ENCODE data around the gene GJC2. TPM values are rescaled to one million over a fixed set of nuclear protein-coding genes. Genes with fewer than 3 reads are reported as not detected.

GJC2 gene
- total RNA-seq, 1 experiment from 2014 or later: 1.2 TPM

DNA sequence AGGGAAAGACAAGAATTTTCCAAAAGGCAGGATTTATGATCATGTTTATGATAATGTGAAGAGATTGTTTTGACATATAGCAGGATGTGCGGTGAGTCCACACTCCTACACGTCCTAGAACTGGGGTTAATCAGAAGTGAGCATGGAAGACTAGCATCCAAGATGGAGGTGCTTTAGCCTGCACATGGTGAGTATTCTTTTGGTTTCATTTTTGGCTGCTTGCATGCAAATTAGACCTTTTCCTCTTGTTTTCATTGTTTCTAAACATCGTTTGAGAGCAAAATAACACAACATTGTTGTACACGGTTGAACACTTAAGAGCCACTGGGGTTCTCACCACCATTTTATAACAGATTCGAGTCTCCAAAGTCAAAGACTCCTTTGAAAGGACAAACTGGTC is 24.5 kb upstream of the GJC2 start:
- Mint-ChIP-seq H3K36me3 (ENCODE audit: insufficient read depth, unreplicated experiment) (no peaks in the 10 kb centered on the region), H3K27ac (ENCODE audit: unreplicated experiment) (no peak overlapping the region), H3K4me1 (ENCODE audit: low read depth, unreplicated experiment) (peaks cover 12% of the 10 kb centered on the region), H3K4me3 (ENCODE audit: low read depth, unreplicated experiment) (no peak overlapping the region), H3K9me3 (ENCODE audit: low read depth, unreplicated experiment) (no peaks in the 10 kb centered on the region), H3K27me3 (ENCODE audit: unreplicated experiment) (no peaks in the 10 kb centered on the region)
- CTCF ChIA-PET: no interaction called here
- BruUV-seq (replicated peaks): no TSS peak
- DNase-seq: no peak
- TF ChIP-seq, protein P1, sequence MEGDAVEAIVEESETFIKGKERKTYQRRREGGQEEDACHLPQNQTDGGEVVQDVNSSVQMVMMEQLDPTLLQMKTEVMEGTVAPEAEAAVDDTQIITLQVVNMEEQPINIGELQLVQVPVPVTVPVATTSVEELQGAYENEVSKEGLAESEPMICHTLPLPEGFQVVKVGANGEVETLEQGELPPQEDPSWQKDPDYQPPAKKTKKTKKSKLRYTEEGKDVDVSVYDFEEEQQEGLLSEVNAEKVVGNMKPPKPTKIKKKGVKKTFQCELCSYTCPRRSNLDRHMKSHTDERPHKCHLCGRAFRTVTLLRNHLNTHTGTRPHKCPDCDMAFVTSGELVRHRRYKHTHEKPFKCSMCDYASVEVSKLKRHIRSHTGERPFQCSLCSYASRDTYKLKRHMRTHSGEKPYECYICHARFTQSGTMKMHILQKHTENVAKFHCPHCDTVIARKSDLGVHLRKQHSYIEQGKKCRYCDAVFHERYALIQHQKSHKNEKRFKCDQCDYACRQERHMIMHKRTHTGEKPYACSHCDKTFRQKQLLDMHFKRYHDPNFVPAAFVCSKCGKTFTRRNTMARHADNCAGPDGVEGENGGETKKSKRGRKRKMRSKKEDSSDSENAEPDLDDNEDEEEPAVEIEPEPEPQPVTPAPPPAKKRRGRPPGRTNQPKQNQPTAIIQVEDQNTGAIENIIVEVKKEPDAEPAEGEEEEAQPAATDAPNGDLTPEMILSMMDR (IDR thresholded peaks at IDR 0.05; ENCODE audit: unreplicated experiment): no peak
- intact Hi-C loops (cut with micrococcal nuclease; ENCODE audit: unreplicated experiment): no loop called here

GRCh38 chr1:228131766-228132165 is 18.0 kb upstream of the GJC2 start:
- intact Hi-C loops (cut with micrococcal nuclease; ENCODE audit: unreplicated experiment): loop anchor here (1.0 to 10.0 kb wide), 7 partner anchors 35 to 383 kb away; a partner anchor contains a TSS
- no peaks in the 10 kb centered on the region for H3K9me3 Mint-ChIP-seq (ENCODE audit: low read depth, unreplicated experiment)
- CTCF ChIA-PET: interaction anchor here (0.7 to 3.3 kb wide), 5 partner anchors 34 to 383 kb away, joined by 3 to 32 read pairs (median 6); partner anchors contain the start of gene IBA57
- BruUV-seq (replicated peaks): no TSS peak
- TF ChIP-seq, protein P1 (IDR thresholded peaks at IDR 0.05; ENCODE audit: unreplicated experiment): no peak
- H3K27me3 Mint-ChIP-seq (ENCODE audit: unreplicated experiment): no peaks in the 10 kb centered on the region
- peak overlapping the region; percentile 80 for H3K27ac Mint-ChIP-seq (ENCODE audit: unreplicated experiment)
- peaks cover 17% of the 10 kb centered on the region for H3K4me1 Mint-ChIP-seq (ENCODE audit: low read depth, unreplicated experiment)
- peak; percentile 52 for DNase-seq
- H3K36me3 Mint-ChIP-seq (ENCODE audit: insufficient read depth, unreplicated experiment): peaks cover 10% of the 10 kb centered on the region
- H3K4me3 Mint-ChIP-seq (ENCODE audit: low read depth, unreplicated experiment): peak overlapping the region; percentile 79

DNA sequence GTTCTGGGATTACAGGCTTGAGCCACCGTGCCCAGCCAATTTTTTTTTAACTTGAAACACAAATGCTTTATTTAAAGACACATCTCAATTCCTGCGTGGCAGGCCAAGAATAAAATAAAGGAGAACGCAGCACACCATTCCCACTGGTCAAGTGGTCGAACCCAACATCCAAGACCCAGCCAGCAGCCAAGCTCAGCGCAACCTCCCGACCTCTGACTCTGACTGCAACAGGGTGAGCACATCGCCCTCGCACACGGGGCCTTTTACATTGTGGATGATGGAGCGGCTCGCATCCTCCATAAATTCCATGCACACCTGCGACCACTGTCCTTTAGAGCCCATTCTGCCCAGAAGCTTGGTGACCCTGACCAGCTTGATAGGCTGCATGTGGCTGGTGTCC is 15.1 kb upstream of the GJC2 start:
- Mint-ChIP-seq H3K9me3 (ENCODE audit: low read depth, unreplicated experiment) (no peaks in the 10 kb centered on the region), H3K4me1 (ENCODE audit: low read depth, unreplicated experiment) (peaks cover 17% of the 10 kb centered on the region), H3K36me3 (ENCODE audit: insufficient read depth, unreplicated experiment) (peaks cover 12% of the 10 kb centered on the region), H3K4me3 (ENCODE audit: low read depth, unreplicated experiment) (no peak overlapping the region), H3K27ac (ENCODE audit: unreplicated experiment) (no peak overlapping the region), H3K27me3 (ENCODE audit: unreplicated experiment) (no peaks in the 10 kb centered on the region)
- no TSS peak for BruUV-seq (replicated peaks)
- DNase-seq: no peak
- intact Hi-C loops (cut with micrococcal nuclease; ENCODE audit: unreplicated experiment): loop anchor here (5.0 to 10.0 kb wide), 3 partner anchors 260 to 368 kb away; a partner anchor contains a TSS
- CTCF ChIA-PET: no interaction called here
- TF ChIP-seq, protein P1 (IDR thresholded peaks at IDR 0.05; ENCODE audit: unreplicated experiment): no peak

DNA sequence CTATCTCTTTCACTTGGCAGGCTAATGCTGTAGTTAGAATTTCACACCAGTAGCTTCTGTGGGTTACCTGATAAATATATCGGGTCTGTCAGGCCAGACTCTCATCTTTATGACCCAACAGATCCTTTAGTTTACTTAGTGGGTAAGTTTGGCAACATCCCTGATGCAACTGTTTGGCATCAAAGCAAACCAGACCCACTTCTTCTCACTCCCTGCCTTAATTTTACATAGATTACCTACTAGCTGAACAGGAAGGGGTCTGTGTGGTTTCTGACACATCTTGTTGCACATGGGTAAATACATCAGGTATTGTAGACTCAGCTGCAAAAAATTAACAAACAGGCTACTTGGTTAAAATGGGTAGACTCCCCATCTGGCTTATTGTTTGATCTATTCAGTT is 12.8 kb upstream of the GJC2 start:
- peaks cover 26% of the 10 kb centered on the region for H3K36me3 Mint-ChIP-seq (ENCODE audit: insufficient read depth, unreplicated experiment)
- BruUV-seq (replicated peaks): no TSS peak

More for the DNA sequence above, 12.8 kb upstream of the GJC2 start:
- intact Hi-C loops (cut with micrococcal nuclease; ENCODE audit: unreplicated experiment): loop anchor here (10.0 kb wide), 1 partner anchor 258 kb away; no protein-coding TSS in a partner anchor
- Mint-ChIP-seq H3K9me3 (ENCODE audit: low read depth, unreplicated experiment) (no peaks in the 10 kb centered on the region), H3K4me1 (ENCODE audit: low read depth, unreplicated experiment) (no peaks in the 10 kb centered on the region), H3K4me3 (ENCODE audit: low read depth, unreplicated experiment) (no peak overlapping the region), H3K27ac (ENCODE audit: unreplicated experiment) (no peak overlapping the region), H3K27me3 (ENCODE audit: unreplicated experiment) (no peaks in the 10 kb centered on the region)
- TF ChIP-seq, protein P1 (IDR thresholded peaks at IDR 0.05; ENCODE audit: unreplicated experiment): no peak
- no peak for DNase-seq
- CTCF ChIA-PET: interaction anchor here (1.0 to 1.4 kb wide), 2 partner anchors 15 to 27 kb away, joined by 3 to 4 read pairs; no protein-coding TSS in a partner anchor
